MV-4-11 (cell line): Measurements from ENCODE around the gene SUCLG2.

Experiments used
- DNase-seq: peaks from one replicate; lab custom pipeline; 2025; lab: John Stamatoyannopoulos, UW

Gene SUCLG2

GRCh38 chr3:67608034-67608433, 46.4 kb downstream of the SUCLG2 start:
- DNase-seq: no peak

GRCh38 chr3:67605377-67605776, 49.0 kb downstream of the SUCLG2 start:
- no peak for DNase-seq

- peak; percentile 42 for DNase-seq
Measured at GRCh38 chr3:67602816-67603215, 51.6 kb downstream of the SUCLG2 start.

- peak; percentile 26 for DNase-seq
Measured at GRCh38 chr3:67601919-67602608, 52.3 kb downstream of the SUCLG2 start.

GRCh38 chr3:67601385-67601784, 53.0 kb downstream of the SUCLG2 start:
- DNase-seq: no peak

- DNase-seq: no peak
Measured at GRCh38 chr3:67599821-67600220, 54.6 kb downstream of the SUCLG2 start.

GRCh38 chr3:67598814-67599556, 55.4 kb downstream of the SUCLG2 start:
- DNase-seq: no peak

GRCh38 chr3:67595424-67595823, 59.0 kb downstream of the SUCLG2 start:
- no peak for DNase-seq

- DNase-seq: no peak
Measured at GRCh38 chr3:67593761-67594234, 60.6 kb downstream of the SUCLG2 start.

- DNase-seq: no peak
Measured at GRCh38 chr3:67592057-67592456, 62.4 kb downstream of the SUCLG2 start.

GRCh38 chr3:67587811-67588210, 66.6 kb downstream of the SUCLG2 start:
- DNase-seq: no peak

GRCh38 chr3:67587301-67587700, 67.1 kb downstream of the SUCLG2 start:
- no peak for DNase-seq

GRCh38 chr3:67584608-67585007, 69.8 kb downstream of the SUCLG2 start:
- DNase-seq: peak; percentile 29

- no peak for DNase-seq
Measured at GRCh38 chr3:67580430-67581000, 73.9 kb downstream of the SUCLG2 start.

GRCh38 chr3:67578416-67578815, 76.0 kb downstream of the SUCLG2 start:
- no peak for DNase-seq

GRCh38 chr3:67576441-67576840, 78.0 kb downstream of the SUCLG2 start:
- DNase-seq: no peak

GRCh38 chr3:67569324-67569723, 85.1 kb downstream of the SUCLG2 start:
- no peak for DNase-seq

- DNase-seq: no peak
Measured at GRCh38 chr3:67567893-67568292, 86.5 kb downstream of the SUCLG2 start.

- DNase-seq: no peak
Measured at GRCh38 chr3:67564973-67565372, 89.4 kb downstream of the SUCLG2 start.

GRCh38 chr3:67564008-67564407, 90.4 kb downstream of the SUCLG2 start:
- DNase-seq: no peak

GRCh38 chr3:67561667-67562394, 92.6 kb downstream of the SUCLG2 start:
- DNase-seq: no peak

GRCh38 chr3:67561266-67561665, 93.1 kb downstream of the SUCLG2 start:
- no peak for DNase-seq
